Measurements from ENCODE around the gene DYNC1I1.

GRCh38 chr7:95904099-95904498, 131.7 kb downstream of the DYNC1I1 start:
- no peak for TF ChIP-seq EP300 (IDR thresholded peaks at IDR 0.05)
- TF ChIP-seq CTCF (IDR thresholded peaks at IDR 0.05) = no peak
- TF ChIP-seq POLR2A (IDR thresholded peaks at IDR 0.05) = no peak

All from suprapubic skin (tissue), 3 donors.